ENCODE results near the gene DNAH10. TPM values are rescaled to one million over a fixed set of nuclear protein-coding genes. Genes with fewer than 3 reads are reported as not detected.

The DNAH10 gene
- total RNA-seq, 1 experiment from 2014 or later, result 0.39 TPM

- Histone ChIP-seq H3K4me3 (ENCODE audit: low read depth in 2 of 2, low read length in 2 of 2) (no peak overlapping the region), H3K36me3 (ENCODE audit: control insufficient read depth, insufficient read depth, low read length) (no peaks in the 10 kb centered on the region), H3K27ac (ENCODE audit: low read length) (no peak overlapping the region), H3K27me3 (ENCODE audit: control insufficient read depth, insufficient read depth, low read length) (no peaks in the 10 kb centered on the region), H3K4me1 (ENCODE audit: control insufficient read depth, insufficient read depth, low read length) (no peaks in the 10 kb centered on the region), H3K9me3 (ENCODE audit: control insufficient read depth, insufficient read depth, low read depth, low read length) (no peaks in the 10 kb centered on the region)
- ATAC-seq, result no peak
- no TSS peak for BruUV-seq (replicated peaks)
- ChIA-PET POLR2A (no interaction called here), CTCF (no interaction called here)
- TF ChIP-seq POLR2AphosphoS5 (IDR thresholded peaks at IDR 0.05; ENCODE audit: low read depth, low read length) (no peak), TCF7L2 (IDR thresholded peaks at IDR 0.05; ENCODE audit: low read depth, low read length) (no peak), REST (IDR thresholded peaks at IDR 0.05; ENCODE audit: insufficient read depth in 1 of 2, low read depth in 2 of 2, low read length in 1 of 2) (no peak), CTCF (IDR thresholded peaks at IDR 0.05) (no peak), SIN3A (IDR thresholded peaks at IDR 0.05; ENCODE audit: borderline replicate concordance, insufficient read depth, low read depth, low read length) (no peak)
- intact Hi-C loops (cut with micrococcal nuclease; ENCODE audit: unreplicated experiment), result no loop called here
- no peak for DNase-seq (ENCODE audit: low read depth, low spot score)
- in situ Hi-C loops (cut with HindIII; ENCODE audit: low pct_unique_long_range_greater_than_20kb, low sequenced_read_pairs), result no loop called here
Measured at GRCh38 chr12:123958876-123959275, 196.8 kb downstream of the DNAH10 start.

GRCh38 chr12:123960029-123960735 is 198.1 kb downstream of the DNAH10 start:
- ATAC-seq, result no peak
- intact Hi-C loops (cut with micrococcal nuclease; ENCODE audit: unreplicated experiment), result no loop called here
- CTCF ChIA-PET, result no interaction called here
- Histone ChIP-seq H3K36me3 (ENCODE audit: control insufficient read depth, insufficient read depth, low read length) (no peaks in the 10 kb centered on the region), H3K27ac (ENCODE audit: low read length) (no peak overlapping the region), H3K27me3 (ENCODE audit: control insufficient read depth, insufficient read depth, low read length) (no peaks in the 10 kb centered on the region), H3K4me3 (ENCODE audit: low read depth in 2 of 2, low read length in 2 of 2) (no peak overlapping the region), H3K9me3 (ENCODE audit: control insufficient read depth, insufficient read depth, low read depth, low read length) (no peaks in the 10 kb centered on the region), H3K4me1 (ENCODE audit: control insufficient read depth, insufficient read depth, low read length) (no peaks in the 10 kb centered on the region)
- TF ChIP-seq SIN3A (IDR thresholded peaks at IDR 0.05; ENCODE audit: borderline replicate concordance, insufficient read depth, low read depth, low read length) (no peak), CTCF (IDR thresholded peaks at IDR 0.05) (no peak), REST (IDR thresholded peaks at IDR 0.05; ENCODE audit: insufficient read depth in 1 of 2, low read depth in 2 of 2, low read length in 1 of 2) (no peak), TCF7L2 (IDR thresholded peaks at IDR 0.05; ENCODE audit: low read depth, low read length) (no peak), POLR2AphosphoS5 (IDR thresholded peaks at IDR 0.05; ENCODE audit: low read depth, low read length) (no peak)
- no TSS peak for BruUV-seq (replicated peaks)
- POLR2A ChIA-PET, result no interaction called here
- no peak for DNase-seq (ENCODE audit: low read depth, low spot score)
- in situ Hi-C loops (cut with HindIII; ENCODE audit: low pct_unique_long_range_greater_than_20kb, low sequenced_read_pairs), result no loop called here
